ENCODE measurements around the gene ACTR2.
A peak's percentile ranks its signal among the peaks of the same experiment; 100 is the strongest.
"Not testable (repeated sequence)": the region's sequence is repeated elsewhere in the genome, so short reads cannot be mapped to it uniquely, and the experiment has no call there.

Gene ACTR2

DNA sequence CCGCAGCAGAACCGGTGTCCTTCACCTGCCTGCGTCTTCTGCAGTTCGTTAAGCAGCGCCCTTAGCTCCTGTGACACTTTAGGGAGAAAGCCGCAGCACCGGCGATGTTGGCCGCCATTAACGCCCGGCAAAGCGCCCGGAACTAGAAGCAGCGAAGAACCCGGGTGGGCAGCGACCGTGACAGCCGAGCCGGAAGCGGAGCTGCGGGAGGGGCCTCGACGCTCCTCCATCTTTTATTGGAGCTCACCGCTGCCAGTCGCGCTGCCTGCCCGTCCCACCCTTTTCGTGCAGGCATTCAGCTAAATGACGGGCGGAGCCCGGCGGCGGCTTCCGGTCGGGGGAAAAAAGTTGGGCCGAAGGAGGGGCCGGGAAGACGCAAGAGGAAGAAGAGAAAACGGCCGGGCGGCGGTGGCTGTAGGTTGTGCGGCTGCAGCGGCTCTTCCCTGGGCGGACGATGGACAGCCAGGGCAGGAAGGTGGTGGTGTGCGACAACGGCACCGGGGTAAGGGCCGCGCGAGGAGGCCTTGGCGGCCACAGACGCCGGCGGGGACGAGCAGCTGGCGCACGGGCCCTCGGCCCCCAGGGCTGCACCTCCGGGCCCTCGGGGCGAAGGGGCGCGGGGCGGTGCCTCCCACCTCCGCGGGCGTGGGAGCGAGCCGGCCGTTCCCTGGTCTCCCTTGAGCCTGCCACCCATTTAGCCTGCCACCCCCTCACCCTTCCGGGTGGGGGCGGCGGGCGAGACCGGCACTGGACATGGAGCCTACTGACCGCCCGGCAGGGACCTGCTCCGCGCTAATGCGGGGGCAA is at the start of gene ACTR2:
TSS of gene ACTR2 (plus strand) at position 376 of the 807 bp plus-strand sequence. CDS start at position 455, 79 bp downstream.
- Histone ChIP-seq H3K27me3 (ENCODE audit: control insufficient read depth, insufficient read depth, low read length) (no peaks in the 10 kb centered on the region), H3K4me3 (ENCODE audit: low read length) (peak within 1 kb of the TSS; percentile 92), H3K9ac (ENCODE audit: low read length) (peak within 1 kb of the TSS; percentile 93), H3K36me3 (ENCODE audit: control insufficient read depth, insufficient read depth, low read length) (no peaks in the 10 kb centered on the region), H3K27ac (ENCODE audit: low read depth, low read length) (peak within 1 kb of the TSS; percentile 96), H3K4me1 (ENCODE audit: control insufficient read depth, insufficient read depth, low read length) (peaks cover 7% of the 10 kb centered on the region)

DNA sequence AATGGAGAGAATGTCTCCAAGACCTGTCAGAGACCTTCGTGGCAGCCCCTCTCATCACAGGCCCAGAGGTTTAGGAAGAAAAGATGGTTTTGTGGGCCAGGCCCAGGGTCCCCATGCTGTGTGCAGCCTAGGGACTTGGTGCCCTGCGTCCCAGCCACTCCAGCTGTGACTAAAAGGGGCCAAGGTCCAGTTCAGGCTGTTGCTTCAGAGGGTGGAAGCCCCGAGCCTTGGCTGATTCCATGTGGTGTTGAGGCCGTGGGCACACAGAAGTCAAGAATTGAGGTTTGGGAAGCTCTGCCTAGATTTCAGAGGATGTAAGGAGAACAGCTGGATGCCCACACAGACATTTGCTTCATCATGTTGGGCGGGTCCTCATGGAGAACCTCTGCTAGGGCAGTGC is 45.1 kb upstream of the ACTR2 start:
- H3K27me3 ChIP-seq (ENCODE audit: control insufficient read depth, insufficient read depth, low read length) = no peaks in the 10 kb centered on the region
- no peaks in the 10 kb centered on the region for H3K36me3 ChIP-seq (ENCODE audit: control insufficient read depth, insufficient read depth, low read length)
- H3K27ac ChIP-seq (ENCODE audit: low read depth, low read length) = no peak overlapping the region
- H3K9ac ChIP-seq (ENCODE audit: low read length) = no peak overlapping the region
- no peak overlapping the region for H3K4me3 ChIP-seq (ENCODE audit: low read length)
- H3K4me1 ChIP-seq (ENCODE audit: control insufficient read depth, insufficient read depth, low read length) = no peaks in the 10 kb centered on the region

DNA sequence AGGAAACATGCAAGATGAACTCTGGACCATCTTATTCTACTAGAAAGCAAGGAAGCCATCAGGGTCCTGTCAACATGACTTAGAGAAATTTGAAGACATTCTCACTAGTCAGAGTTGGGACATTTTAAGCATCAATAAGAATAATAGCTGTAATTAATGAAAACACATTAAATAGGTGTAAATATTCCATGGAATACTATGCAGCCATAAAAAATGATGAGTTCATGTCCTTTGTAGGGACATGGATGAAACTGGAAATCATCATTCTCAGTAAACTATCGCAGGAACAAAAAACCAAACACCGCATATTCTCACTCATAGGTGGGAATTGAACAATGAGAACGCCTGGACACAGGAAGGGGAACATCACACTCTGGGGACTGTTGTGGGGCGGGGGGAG is 44.2 kb upstream of the ACTR2 start:
- H3K9ac ChIP-seq (ENCODE audit: low read length); H3K27me3 ChIP-seq (ENCODE audit: control insufficient read depth, insufficient read depth, low read length); H3K36me3 ChIP-seq (ENCODE audit: control insufficient read depth, insufficient read depth, low read length); H3K27ac ChIP-seq (ENCODE audit: low read depth, low read length); H3K4me1 ChIP-seq (ENCODE audit: control insufficient read depth, insufficient read depth, low read length); H3K4me3 ChIP-seq (ENCODE audit: low read length): not testable (repeated sequence)

DNA sequence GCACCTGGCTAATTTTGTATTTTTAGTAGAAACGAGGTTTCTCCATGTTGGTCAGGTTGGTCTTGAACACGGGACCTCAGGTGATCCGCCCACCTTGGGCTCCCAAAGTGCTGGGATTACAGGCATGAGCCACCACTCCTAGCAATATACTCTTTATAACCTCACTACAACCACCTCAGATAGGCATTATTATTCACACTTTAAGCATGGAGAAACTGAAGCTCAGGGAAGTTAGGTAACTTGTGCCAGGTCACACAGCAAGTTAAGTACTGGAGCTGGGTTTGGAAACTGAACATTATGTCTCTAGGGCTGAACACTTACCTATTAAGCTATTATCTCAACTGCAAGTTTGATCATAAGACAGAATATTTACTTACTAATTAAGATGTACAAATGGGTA is 42.6 kb upstream of the ACTR2 start:
- no peaks in the 10 kb centered on the region for H3K27me3 ChIP-seq (ENCODE audit: control insufficient read depth, insufficient read depth, low read length)
- no peak overlapping the region for H3K9ac ChIP-seq (ENCODE audit: low read length)
- H3K36me3 ChIP-seq (ENCODE audit: control insufficient read depth, insufficient read depth, low read length) = no peaks in the 10 kb centered on the region
- no peak overlapping the region for H3K27ac ChIP-seq (ENCODE audit: low read depth, low read length)
- no peak overlapping the region for H3K4me3 ChIP-seq (ENCODE audit: low read length)
- no peaks in the 10 kb centered on the region for H3K4me1 ChIP-seq (ENCODE audit: control insufficient read depth, insufficient read depth, low read length)

DNA sequence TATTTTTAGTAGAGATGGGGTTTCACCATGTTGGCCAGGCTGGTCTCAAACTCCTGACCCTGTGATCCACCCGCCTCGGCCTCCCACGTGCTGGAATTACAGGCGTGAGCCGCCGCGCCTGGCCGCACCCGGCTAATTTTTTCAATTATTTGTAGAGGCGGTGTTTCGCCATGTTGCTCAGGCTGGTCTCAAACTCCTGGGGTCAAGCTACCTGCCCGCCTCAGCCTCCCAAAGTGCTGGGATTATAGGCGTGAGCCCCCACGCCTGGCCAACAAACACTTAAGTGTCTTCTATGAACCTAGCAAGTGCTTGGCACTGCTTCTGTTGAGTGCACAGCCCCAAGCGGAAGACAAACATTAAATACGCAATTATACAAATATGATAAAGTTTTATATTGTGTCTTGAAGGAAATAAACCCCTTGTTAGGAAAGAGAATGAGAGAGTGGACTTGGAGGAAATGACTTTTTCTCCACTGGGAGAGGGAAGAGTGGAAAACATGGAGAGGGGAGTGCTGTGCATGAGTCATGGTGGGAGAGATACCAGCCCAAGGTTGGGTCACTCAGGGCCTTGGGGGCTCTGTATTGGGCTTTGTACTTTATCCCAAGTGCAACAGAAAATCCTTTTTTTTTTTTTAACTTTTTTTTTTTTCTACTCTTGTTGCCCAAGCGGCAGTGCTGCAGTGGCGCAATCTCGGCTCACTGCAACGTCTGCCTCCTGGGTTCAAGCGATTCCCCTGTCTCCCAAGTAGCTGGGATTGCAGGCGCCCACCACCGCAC is 41.4 kb upstream of the ACTR2 start:
- H3K27me3 ChIP-seq (ENCODE audit: control insufficient read depth, insufficient read depth, low read length) = no peaks in the 10 kb centered on the region
- H3K36me3 ChIP-seq (ENCODE audit: control insufficient read depth, insufficient read depth, low read length) = no peaks in the 10 kb centered on the region
- no peak overlapping the region for H3K4me3 ChIP-seq (ENCODE audit: low read length)
- H3K4me1 ChIP-seq (ENCODE audit: control insufficient read depth, insufficient read depth, low read length) = no peaks in the 10 kb centered on the region
- H3K27ac ChIP-seq (ENCODE audit: low read depth, low read length) = no peak overlapping the region
- no peak overlapping the region for H3K9ac ChIP-seq (ENCODE audit: low read length)

DNA sequence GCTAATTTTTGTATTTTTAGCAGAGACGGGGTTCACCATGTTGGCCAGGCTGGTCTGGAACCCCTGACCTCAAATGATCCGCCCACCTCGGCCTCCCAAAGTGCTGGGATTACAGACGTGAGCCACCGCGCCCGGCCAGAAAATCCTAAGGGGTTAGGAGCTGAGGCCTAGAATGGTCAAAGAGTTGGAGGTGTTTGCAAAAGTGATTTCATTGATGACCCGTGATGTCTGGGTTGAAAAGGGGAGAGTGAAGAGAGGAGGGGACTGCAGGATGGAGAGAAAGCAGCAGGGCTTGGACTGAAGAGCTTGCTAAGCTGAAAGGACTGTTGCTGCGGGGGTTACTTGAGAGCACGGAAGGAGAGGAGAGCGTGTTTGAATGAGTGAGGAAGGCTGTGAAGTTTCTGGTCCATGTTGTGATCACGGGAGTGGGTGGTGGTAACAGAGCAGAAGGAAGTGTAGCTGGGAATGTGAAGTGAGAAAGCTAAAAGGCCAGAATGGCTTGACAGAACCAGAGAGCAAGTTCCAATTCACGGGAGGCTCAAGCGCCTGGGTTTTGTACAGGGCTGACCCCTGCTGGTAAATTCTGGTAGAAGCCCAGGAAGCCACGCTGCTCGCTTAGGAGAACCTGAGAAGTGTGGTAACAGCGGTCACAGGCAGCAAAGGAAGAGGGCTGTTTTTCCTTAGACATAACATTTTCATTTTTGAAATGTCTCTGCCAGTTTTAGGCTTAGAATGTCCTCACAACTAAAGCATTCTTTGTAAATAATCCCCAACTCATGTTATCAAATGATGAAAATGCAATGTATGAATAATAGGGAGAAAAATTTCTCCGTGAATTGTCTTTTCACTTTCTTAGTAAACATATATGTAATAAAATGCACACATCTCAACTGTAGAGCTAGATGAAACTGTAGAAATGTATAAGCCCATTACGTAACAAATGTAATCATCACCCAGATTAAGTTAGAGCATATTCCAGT is 40.5 kb upstream of the ACTR2 start:
- no peak overlapping the region for H3K4me3 ChIP-seq (ENCODE audit: low read length)
- H3K9ac ChIP-seq (ENCODE audit: low read length) = no peak overlapping the region
- no peaks in the 10 kb centered on the region for H3K4me1 ChIP-seq (ENCODE audit: control insufficient read depth, insufficient read depth, low read length)
- H3K27me3 ChIP-seq (ENCODE audit: control insufficient read depth, insufficient read depth, low read length) = no peaks in the 10 kb centered on the region
- no peak overlapping the region for H3K27ac ChIP-seq (ENCODE audit: low read depth, low read length)
- H3K36me3 ChIP-seq (ENCODE audit: control insufficient read depth, insufficient read depth, low read length) = no peaks in the 10 kb centered on the region

DNA sequence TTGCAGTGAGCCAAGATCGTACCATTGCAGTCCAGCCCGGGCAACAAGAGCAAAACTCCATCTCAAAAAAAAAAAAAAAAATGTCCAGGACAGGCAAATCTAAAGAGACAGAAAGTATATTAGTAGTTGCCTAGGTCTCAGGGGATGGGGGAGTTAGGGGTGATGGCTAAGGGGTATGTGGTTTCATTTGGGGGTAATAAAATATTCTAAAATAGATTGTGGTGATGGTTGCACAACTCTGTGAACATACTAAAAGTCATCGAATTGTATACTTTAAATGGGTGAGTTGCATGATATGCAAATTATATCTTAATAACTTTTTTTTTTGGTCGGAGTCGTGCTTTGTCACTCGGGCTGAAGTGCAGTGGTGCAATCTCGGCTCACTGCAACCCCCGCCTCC is 34.2 kb upstream of the ACTR2 start:
- H3K27me3 ChIP-seq (ENCODE audit: control insufficient read depth, insufficient read depth, low read length) = no peaks in the 10 kb centered on the region

DNA sequence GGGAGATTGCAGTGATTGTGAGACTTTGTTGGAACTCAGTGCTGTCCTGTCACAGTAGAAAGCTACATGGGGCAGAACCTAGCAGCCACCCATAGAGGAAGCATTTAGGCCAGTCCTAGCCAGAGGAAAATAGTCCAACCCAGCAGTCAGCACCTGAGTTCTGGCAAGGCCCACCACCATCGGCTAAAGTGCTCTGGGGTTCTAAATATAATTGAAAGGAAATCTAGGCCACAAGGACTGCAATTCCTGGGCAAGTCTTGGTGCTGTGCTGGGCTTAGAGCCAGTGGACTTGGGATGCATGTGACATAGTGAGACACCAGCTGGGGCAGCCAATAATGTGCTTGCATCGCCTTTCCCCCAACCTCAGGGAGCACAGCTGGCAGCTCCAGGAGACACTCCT is 28.9 kb upstream of the ACTR2 start:
- Histone ChIP-seq H3K27me3 (ENCODE audit: control insufficient read depth, insufficient read depth, low read length) (no peaks in the 10 kb centered on the region), H3K27ac (ENCODE audit: low read depth, low read length) (no peak overlapping the region), H3K4me1 (ENCODE audit: control insufficient read depth, insufficient read depth, low read length) (no peaks in the 10 kb centered on the region), H3K36me3 (ENCODE audit: control insufficient read depth, insufficient read depth, low read length) (no peaks in the 10 kb centered on the region), H3K9ac (ENCODE audit: low read length) (no peak overlapping the region), H3K4me3 (ENCODE audit: low read length) (no peak overlapping the region)

More for the DNA sequence above, 34.2 kb upstream of the ACTR2 start:
- Histone ChIP-seq H3K9ac (ENCODE audit: low read length) (no peak overlapping the region), H3K36me3 (ENCODE audit: control insufficient read depth, insufficient read depth, low read length) (no peaks in the 10 kb centered on the region), H3K27ac (ENCODE audit: low read depth, low read length) (no peak overlapping the region), H3K4me3 (ENCODE audit: low read length) (no peak overlapping the region), H3K4me1 (ENCODE audit: control insufficient read depth, insufficient read depth, low read length) (no peaks in the 10 kb centered on the region)

DNA sequence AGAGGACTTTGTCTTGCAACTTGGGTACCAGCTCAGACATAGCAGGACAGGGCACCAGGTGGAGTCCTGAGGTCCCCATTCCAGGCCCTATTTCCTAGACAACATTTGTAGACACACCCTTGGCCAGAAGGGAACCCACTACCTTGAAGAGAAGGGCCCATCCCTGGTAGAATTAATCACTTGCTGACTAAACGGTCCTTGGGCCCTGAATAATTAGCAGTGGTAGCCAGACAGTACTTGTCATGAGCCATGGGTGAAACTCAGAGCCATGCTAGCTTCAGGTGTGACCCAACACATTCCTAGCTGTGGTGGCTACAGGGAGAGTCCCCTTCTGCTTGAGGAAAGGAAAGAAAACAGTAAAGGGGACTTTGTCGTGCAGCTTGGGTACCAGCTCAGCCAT is 28.5 kb upstream of the ACTR2 start:
- H3K4me3 ChIP-seq (ENCODE audit: low read length) = no peak overlapping the region
- H3K27ac ChIP-seq (ENCODE audit: low read depth, low read length) = no peak overlapping the region
- no peaks in the 10 kb centered on the region for H3K27me3 ChIP-seq (ENCODE audit: control insufficient read depth, insufficient read depth, low read length)
- H3K9ac ChIP-seq (ENCODE audit: low read length) = no peak overlapping the region
- no peaks in the 10 kb centered on the region for H3K36me3 ChIP-seq (ENCODE audit: control insufficient read depth, insufficient read depth, low read length)
- no peaks in the 10 kb centered on the region for H3K4me1 ChIP-seq (ENCODE audit: control insufficient read depth, insufficient read depth, low read length)

DNA sequence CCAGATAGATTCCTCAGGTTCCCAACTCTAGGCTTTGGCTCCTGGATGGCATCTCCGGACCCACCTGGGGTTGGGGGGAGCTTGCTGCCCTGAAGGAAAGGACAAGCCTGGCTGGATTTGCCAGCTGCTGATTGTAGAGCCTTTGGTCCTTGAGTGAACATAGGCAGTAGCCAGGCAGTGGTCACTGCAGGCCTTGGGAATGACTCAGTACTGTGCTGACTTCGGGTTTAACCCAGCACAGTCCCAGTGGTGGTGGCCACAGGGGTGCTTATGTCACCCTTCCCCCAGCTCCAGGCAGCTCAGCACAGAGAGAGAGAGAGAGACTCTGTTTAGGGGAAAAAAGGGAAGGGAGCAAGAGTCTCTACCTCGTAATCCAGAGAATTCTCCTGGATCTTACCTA is 27.7 kb upstream of the ACTR2 start:
- Histone ChIP-seq H3K4me3 (ENCODE audit: low read length) (no peak overlapping the region), H3K9ac (ENCODE audit: low read length) (no peak overlapping the region), H3K27me3 (ENCODE audit: control insufficient read depth, insufficient read depth, low read length) (no peaks in the 10 kb centered on the region), H3K4me1 (ENCODE audit: control insufficient read depth, insufficient read depth, low read length) (no peaks in the 10 kb centered on the region), H3K36me3 (ENCODE audit: control insufficient read depth, insufficient read depth, low read length) (no peaks in the 10 kb centered on the region), H3K27ac (ENCODE audit: low read depth, low read length) (no peak overlapping the region)

DNA sequence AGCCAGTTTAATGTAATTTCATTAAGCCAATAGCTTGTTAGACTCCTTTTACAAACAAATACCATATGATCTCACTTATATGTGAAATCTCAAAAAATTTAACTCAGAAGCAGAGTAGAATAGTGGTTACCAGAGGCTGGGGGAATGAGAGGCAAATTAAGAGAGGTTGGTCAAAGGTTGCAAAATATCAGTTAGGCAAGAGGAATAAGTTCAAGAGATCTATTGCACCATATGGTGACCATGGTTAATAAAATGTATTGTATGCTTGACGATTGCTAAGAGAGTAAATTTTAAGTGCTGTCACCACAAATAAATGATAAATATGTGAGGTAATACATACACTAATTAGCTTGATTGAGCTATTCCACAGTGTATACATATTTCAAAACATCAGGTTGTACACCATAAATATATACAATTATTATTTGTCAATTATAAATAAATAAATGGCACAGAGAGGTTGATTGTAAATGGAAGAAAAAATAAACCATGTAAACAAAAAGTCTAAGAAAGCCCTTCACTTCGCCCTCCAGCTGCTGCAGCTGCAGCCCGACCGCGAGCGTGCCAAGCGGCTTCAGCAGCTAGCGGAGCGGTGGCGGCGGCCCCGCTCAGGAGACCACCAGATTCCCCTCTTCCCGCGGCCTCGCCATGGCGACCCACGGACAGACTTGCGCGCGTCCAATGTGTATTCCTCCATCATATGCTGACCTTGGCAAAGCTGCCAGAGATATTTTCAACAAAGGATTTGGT is 23.0 kb upstream of the ACTR2 start:
- no peaks in the 10 kb centered on the region for H3K36me3 ChIP-seq (ENCODE audit: control insufficient read depth, insufficient read depth, low read length)
- H3K27ac ChIP-seq (ENCODE audit: low read depth, low read length) = no peak overlapping the region
- H3K4me3 ChIP-seq (ENCODE audit: low read length) = no peak overlapping the region

More for the DNA sequence above, 23.0 kb upstream of the ACTR2 start:
- Histone ChIP-seq H3K9ac (ENCODE audit: low read length) (no peak overlapping the region), H3K27me3 (ENCODE audit: control insufficient read depth, insufficient read depth, low read length) (no peaks in the 10 kb centered on the region), H3K4me1 (ENCODE audit: control insufficient read depth, insufficient read depth, low read length) (no peaks in the 10 kb centered on the region)

Data from rectal smooth muscle tissue (tissue), 1 donor.